AG09309 (cell line): Measurements from ENCODE around the gene ACACA.

Source experiments
- DNase-seq: peaks from one replicate; pipeline ENCODE4 v3.0.0-alpha.2; 2010; ENCODE audit warnings: low read depth
- H3K4me3 ChIP-seq: 2 replicates; pipeline ENCODE4 v1.5.1; 2011; ENCODE audit warnings: mild to moderate bottlenecking, low read depth, low read length, moderate library complexity; ENCODE audit not compliant: control insufficient read depth
- TF ChIP-seq, protein P1 (sequence below): IDR thresholded peaks from 2 replicates; pipeline ENCODE4 v1.5.1; 2011; ENCODE audit warnings: mild to moderate bottlenecking, low read depth, low read length, inconsistent platforms; ENCODE audit not compliant: insufficient read depth, control insufficient read depth; ENCODE audit errors: missing control alignments

ACACA gene

GRCh38 chr17:37432671-37433070, 26.0 kb upstream of the ACACA start:
- TF ChIP-seq, protein P1, sequence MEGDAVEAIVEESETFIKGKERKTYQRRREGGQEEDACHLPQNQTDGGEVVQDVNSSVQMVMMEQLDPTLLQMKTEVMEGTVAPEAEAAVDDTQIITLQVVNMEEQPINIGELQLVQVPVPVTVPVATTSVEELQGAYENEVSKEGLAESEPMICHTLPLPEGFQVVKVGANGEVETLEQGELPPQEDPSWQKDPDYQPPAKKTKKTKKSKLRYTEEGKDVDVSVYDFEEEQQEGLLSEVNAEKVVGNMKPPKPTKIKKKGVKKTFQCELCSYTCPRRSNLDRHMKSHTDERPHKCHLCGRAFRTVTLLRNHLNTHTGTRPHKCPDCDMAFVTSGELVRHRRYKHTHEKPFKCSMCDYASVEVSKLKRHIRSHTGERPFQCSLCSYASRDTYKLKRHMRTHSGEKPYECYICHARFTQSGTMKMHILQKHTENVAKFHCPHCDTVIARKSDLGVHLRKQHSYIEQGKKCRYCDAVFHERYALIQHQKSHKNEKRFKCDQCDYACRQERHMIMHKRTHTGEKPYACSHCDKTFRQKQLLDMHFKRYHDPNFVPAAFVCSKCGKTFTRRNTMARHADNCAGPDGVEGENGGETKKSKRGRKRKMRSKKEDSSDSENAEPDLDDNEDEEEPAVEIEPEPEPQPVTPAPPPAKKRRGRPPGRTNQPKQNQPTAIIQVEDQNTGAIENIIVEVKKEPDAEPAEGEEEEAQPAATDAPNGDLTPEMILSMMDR = no peak
- no peak overlapping the region for H3K4me3 ChIP-seq
- DNase-seq = no peak

GRCh38 chr17:37430051-37430627, 23.5 kb upstream of the ACACA start:
- TF ChIP-seq, protein P1 = no peak
- DNase-seq = no peak
- no peak overlapping the region for H3K4me3 ChIP-seq

DNA sequence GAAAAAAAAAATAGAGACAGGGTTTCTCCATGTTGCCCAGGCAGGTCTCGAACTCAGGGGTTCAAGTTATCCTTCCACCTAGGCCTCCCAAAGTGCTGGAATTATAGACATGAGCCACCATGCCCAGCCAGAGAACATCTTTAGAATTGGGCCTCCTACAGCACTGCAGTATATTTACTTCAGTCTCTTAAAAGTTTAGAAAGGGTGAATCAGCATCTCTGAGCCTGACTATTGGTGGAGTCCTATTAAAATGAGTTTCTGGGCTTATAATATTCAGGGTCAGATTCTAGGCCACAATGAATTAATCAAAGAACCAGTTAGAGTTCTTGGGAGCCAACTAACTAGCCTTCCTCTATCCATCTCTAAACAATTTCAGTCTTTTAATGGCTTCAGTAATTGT, 22.8 kb upstream of the ACACA start:
- TF ChIP-seq, protein P1 = no peak

GRCh38 chr17:37429039-37429438, 22.4 kb upstream of the ACACA start:
- TF ChIP-seq, protein P1 = no peak

More for the DNA sequence above, 22.8 kb upstream of the ACACA start:
- no peak overlapping the region for H3K4me3 ChIP-seq
- DNase-seq = no peak

DNA sequence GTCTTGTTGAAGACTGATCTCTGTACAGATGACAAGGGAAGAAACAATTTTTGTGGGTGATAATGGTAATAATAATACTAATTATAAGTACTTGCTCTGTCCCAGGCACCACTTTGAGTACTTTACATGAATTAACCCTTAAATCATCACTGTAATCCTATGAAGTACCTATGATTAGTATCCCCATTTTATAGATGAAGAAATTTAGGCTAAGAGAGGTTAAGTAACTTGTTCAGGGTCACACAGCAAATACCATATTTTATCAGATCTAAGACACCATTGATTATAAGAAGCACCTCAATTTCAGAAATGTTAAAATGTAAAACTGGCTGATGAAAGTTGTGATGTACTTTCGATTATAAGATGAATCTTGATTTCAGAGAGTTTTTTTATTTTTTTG, 18.6 kb upstream of the ACACA start:
- TF ChIP-seq, protein P1 = no peak
- H3K4me3 ChIP-seq = no peak overlapping the region
- DNase-seq = no peak

More at GRCh38 chr17:37429039-37429438, 22.4 kb upstream of the ACACA start:
- H3K4me3 ChIP-seq = no peak overlapping the region
- no peak for DNase-seq

GRCh38 chr17:37422971-37423625, 16.5 kb upstream of the ACACA start:
- TF ChIP-seq, protein P1 = no peak
- DNase-seq = no peak
- H3K4me3 ChIP-seq = no peak overlapping the region
